HG02973 (cell line): ENCODE measurements around the gene GPM6B.
"Not testable (repeated sequence)": the region's sequence is repeated elsewhere in the genome, so short reads cannot be mapped to it uniquely, and the experiment has no call there.

Experiments
- ATAC-seq: cut with Tn5 transposase; IDR thresholded peaks from one replicate; pipeline ENCODE4 v1.9.1; 2021; ENCODE audit warnings: moderate library complexity; ENCODE audit not compliant: unreplicated experiment

The GPM6B gene

DNA sequence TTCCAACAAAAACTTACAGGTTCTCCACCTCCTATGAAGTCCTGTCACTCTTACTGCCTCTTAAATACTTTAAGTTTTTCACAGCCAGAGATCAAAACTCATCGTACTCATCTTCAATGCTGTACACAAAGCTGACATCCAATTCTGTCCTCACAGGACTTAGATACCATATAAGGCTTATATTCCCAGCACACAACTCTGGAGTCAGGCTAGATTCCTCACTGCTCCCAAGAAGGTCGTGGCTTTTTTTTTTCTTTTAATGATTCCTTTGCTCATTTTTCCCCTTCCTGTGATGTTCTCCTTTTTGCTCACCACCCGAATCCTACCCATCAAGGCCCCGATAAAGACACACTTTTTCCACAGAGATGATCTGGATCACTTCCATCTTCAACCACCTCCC, 83.4 kb downstream of the GPM6B start:
- ATAC-seq, result no peak

DNA sequence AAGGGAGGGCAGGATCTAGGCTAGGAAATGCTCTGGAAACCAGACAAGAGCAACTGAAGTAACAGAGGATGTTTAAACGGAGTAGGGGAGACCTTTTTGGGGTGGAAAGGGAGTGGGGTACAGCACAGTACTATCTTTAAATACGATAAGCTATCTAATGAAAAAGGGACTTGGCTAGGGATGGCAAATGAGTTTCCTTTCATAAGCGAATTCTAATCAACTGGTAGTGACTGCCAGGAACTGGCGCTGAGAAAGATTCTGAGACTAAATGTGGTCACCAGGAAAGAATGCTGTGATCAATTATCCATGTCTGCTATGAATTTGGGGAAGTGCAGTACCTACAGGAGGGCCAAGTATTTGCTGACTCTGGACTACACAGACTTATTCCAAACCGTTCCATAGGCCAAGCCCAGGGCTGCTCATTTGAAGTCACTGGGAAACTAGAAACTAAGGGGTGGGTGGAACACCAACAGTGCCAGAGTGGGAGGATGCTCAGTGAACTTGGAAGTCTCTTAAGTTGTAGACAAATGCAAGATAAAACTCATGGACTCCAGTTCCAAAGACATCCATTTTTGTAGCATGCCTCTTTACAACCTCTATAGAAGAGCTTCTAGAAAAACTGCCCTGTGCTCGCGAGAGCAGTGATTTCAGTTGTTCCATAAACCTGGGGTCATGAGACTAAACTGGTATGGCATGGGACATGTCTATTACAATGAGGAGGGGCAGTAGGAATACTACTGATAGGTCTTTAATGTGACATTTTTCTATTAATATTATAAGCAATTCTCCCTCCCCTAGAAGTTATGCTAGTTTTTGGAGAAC, 84.4 kb downstream of the GPM6B start:
- ATAC-seq, result no peak

DNA sequence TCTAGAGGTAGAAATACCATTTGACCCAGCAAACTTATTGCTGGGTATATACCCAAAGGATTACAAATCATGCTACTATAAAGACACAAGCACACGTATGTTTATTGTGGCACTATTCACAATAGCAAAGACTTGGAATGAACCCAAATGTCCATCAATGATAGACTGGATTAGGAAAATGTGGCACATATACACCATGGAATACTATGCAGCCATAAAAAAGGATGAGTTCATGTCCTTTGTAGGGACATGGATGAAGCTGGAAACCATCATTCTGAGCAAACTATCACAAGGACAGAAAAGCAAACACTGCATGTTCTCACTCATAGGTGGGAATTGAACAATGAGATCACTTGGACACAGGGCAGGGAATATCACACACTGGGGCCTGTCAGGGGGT, 86.4 kb downstream of the GPM6B start:
- not testable (repeated sequence) for ATAC-seq

- not testable (repeated sequence) for ATAC-seq
Observed at GRCh38 chrX:13726583-13726982, 90.3 kb downstream of the GPM6B start.

DNA sequence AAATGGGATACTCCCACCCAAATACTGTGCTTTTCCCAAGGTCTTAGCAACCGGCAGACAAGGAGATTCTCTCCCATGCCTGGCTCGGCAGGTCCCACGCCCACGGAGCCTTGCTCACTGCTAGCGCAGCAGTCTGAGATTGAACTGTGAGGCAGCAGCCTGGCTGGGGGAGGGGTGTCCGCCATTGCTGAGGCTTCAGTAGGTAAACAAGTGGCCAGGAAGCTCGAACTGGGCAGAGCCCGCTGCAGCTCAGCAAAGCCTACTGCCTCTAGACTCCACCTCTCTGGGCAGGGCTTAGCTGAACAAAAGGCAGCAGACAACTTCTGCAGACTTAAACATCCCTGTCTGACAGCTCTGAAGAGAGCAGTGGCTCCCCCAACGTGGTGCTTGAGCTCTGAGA, 92.0 kb downstream of the GPM6B start:
- not testable (repeated sequence) for ATAC-seq

DNA sequence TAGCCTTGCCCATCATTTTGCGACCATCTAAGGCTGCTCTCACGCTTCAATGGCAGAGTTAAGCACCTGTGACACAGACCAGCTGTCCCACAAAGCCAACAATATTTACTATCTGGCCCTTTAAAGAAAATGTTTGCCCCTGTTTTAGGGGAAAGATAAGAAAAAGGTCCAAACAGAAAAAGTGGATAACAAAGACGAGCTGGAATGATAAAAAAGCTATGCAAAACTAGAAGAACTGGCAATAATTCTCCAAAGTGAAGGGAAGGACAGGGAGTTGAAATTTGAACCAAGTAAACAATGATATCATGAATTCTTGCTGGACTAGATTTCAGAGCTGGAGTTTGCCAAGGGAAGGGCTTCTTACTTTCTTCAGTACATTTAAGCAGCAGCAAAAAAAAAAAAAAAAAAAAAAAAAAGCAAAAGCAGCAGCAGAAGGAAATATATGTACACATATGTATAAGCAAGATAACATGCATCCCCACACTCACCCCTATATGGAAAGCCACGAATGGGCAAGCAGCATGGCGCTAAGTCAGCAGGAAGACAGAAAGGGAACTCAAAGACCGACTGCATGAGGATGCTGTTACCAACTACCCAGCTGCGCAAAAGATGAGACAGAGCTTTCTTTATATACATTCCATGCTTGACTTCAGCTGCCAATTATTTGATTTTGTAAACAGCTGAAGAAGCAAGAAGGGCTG, 94.9 kb downstream of the GPM6B start:
- no peak for ATAC-seq

DNA sequence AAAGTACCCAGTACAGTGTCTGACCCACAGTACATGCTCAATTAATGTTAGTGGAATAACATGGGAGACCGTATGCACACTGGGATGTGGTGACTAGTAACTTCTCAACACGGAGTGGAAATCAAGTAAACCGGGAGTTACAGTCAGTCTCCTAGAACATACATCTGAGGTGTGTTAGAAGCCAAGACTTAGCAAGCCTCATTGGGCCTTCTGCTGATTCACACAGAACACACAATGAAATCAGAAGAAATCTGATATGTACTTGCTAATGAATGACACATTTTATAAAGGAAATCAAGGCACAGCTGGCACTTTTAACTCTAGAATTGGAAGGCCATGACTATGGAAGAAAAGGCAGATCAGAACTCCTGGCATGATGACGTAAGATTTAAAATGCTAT, 95.5 kb downstream of the GPM6B start:
- ATAC-seq, result no peak
